Fibroblast of the aortic adventitia (primary cell): Measurements from ENCODE around the gene CLCN7. TPM values are rescaled to one million over a fixed set of nuclear protein-coding genes. Genes with fewer than 3 reads are reported as not detected.
A peak's percentile ranks its signal among the peaks of the same experiment; 100 is the strongest.
"Not testable (repeated sequence)": the region's sequence is repeated elsewhere in the genome, so short reads cannot be mapped to it uniquely, and the experiment has no call there.

Source experiments
- DNase-seq: peaks from one replicate; pipeline ENCODE4 v3.0.0-alpha.2; 2010; ENCODE audit warnings: low read depth
- H3K4me3 ChIP-seq: 2 replicates; pipeline ENCODE4 v1.5.1; 2011; ENCODE audit warnings: low read depth, mild to moderate bottlenecking, control low read depth, low read length, moderate library complexity
- total RNA-seq: library from RNA; depleted of rRNA; stranded (reverse); fragments of >200 nt; gene quantifications from 2 replicates; pipeline ENCODE4 v1.2.3, GENCODE V29; 2012; ENCODE audit warnings: low replicate concordance
- TF ChIP-seq, protein P1 (sequence below): IDR thresholded peaks from 2 replicates; pipeline ENCODE4 v1.5.1; 2011; ENCODE audit warnings: mild to moderate bottlenecking, low read length, control low read depth, inconsistent platforms; ENCODE audit not compliant: insufficient read depth

Gene CLCN7
- total RNA-seq, 1 donor: 64.8 TPM

DNA sequence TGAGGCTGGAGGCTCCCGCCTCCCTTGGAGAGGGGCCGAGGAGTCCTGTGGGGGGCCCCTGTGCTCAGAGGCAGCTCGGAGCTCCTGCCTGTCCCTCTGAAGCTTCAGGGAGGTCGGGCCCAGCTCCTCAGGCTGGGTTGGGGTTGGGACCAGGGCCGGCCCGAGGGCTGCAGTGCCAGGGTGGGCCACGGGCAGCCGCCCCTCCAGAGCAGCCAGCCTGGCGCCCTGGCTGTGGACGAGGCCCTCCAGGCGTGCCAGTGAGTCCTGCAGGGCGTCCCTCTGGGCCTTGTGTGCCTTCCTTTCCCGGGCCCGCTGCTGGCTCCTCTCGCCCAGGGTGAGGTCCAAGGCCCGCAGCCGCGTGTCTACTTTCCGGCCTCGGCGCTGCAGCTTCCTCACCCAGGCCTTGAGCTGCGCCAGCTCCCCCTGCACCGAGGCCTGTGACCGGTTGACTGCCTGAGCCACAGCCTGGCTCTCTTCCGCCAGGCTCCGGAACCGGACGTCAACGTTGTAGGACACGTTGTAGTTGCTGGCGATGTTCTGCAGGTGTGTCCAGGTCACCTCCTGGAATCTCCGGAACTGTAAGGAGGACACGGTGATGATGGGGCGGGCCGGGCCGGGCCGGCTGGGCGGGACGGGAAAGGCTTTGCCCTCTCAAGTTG, 12.7 kb upstream of the CLCN7 start:
- TF ChIP-seq, protein P1, sequence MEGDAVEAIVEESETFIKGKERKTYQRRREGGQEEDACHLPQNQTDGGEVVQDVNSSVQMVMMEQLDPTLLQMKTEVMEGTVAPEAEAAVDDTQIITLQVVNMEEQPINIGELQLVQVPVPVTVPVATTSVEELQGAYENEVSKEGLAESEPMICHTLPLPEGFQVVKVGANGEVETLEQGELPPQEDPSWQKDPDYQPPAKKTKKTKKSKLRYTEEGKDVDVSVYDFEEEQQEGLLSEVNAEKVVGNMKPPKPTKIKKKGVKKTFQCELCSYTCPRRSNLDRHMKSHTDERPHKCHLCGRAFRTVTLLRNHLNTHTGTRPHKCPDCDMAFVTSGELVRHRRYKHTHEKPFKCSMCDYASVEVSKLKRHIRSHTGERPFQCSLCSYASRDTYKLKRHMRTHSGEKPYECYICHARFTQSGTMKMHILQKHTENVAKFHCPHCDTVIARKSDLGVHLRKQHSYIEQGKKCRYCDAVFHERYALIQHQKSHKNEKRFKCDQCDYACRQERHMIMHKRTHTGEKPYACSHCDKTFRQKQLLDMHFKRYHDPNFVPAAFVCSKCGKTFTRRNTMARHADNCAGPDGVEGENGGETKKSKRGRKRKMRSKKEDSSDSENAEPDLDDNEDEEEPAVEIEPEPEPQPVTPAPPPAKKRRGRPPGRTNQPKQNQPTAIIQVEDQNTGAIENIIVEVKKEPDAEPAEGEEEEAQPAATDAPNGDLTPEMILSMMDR: no peak
- no peak overlapping the region for H3K4me3 ChIP-seq

GRCh38 chr16:1486551-1487390, 11.9 kb upstream of the CLCN7 start:
- DNase-seq: no peak
- no peak overlapping the region for H3K4me3 ChIP-seq
- TF ChIP-seq, protein P1: no peak

More for the DNA sequence above, 12.7 kb upstream of the CLCN7 start:
- DNase-seq: no peak

GRCh38 chr16:1485847-1486496, 11.1 kb upstream of the CLCN7 start:
- TF ChIP-seq, protein P1: no peak
- no peak for DNase-seq

DNA sequence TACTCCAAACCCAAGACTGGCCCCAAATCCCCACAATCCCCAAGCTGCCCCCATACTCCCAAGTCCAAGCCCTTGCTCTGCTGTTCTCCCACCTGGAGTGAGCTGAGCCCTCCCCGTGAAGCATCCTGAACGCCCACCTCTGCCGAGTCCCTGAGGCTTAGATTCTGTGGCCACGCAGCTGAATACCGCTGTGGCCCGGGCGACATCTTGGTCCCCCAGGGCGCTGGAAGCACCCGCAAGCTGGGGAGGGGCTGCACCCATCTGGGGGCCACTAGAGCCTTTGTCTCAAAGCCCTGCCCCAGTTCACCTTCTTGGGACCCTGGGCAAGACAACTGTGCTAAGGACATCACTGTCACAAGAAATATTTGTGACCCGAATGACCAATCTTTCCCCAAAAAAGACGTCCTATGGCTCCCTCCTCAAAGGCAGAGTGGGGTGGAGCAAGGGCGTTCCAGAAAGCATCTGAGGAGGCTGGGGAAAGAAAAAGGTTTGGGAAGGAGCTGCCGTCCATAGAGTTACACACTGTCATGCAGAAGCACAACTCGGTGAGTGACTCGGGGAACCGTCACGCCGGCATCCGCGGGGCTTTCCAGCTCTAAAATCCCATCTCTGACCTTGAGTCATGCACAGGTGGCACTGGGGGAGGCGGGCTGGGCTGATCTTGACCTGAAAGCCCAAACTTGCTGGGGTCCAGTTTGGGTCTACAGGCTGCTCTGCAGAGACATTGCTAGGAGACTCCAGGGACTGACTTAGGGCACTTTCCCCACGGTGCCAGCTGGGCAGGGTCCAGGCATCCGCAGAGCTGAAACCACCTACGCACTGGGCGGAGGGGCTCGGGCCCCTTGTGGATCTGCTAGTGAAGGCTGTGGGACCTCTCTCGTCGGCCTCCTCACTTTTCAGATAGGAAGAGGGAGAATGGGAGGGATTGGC, 7.3 kb upstream of the CLCN7 start:
- TF ChIP-seq, protein P1: no peak
- no peak overlapping the region for H3K4me3 ChIP-seq
- peak; percentile 21 for DNase-seq

More at GRCh38 chr16:1485847-1486496, 11.1 kb upstream of the CLCN7 start:
- H3K4me3 ChIP-seq: no peak overlapping the region

- DNase-seq, H3K4me3 ChIP-seq: not testable (repeated sequence)
Observed at GRCh38 chr16:1478937-1479336, 4.1 kb upstream of the CLCN7 start.

DNA sequence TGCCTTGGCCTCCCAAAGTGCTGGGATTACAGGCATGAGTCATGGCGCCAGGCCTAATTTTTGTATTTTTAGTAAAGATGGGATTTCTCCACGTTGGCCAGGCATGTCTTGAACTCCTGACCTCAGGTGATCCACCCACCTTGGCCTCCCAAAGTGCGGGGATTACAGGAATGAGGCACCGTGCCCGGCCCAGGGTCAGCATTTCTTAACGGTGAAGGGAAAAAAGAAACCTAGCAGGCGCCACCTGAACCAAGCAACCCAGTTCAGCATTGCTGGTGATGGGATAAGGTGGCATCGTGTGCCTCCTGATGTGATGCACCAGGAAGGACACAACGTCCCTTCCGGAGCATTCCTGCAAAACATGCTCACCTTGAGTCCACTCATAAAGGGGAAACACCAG, 2.2 kb upstream of the CLCN7 start:
- H3K4me3 ChIP-seq: no peak overlapping the region
- no peak for DNase-seq
- TF ChIP-seq, protein P1: no peak
